ENCODE data around the gene KDM7A. TPM values are rescaled to one million over a fixed set of nuclear protein-coding genes. Genes with fewer than 3 reads are reported as not detected.

Gene KDM7A
- total and polyA plus RNA-seq, 12 donors = 2.7 to 16.4 (median 11.8) TPM

- H3K4me1 ChIP-seq = peaks cover 0 to 8% (median 4%) of the 10 kb centered on the region in 9 donors
- intact Hi-C loops (cut with DNase I) = no loop called here
- peaks cover 0 to 11% (median 0%) of the 10 kb centered on the region in 11 donors for H3K9me3 ChIP-seq
- no peaks in the 10 kb centered on the region for H3K27me3 ChIP-seq
- TF ChIP-seq, protein P1, sequence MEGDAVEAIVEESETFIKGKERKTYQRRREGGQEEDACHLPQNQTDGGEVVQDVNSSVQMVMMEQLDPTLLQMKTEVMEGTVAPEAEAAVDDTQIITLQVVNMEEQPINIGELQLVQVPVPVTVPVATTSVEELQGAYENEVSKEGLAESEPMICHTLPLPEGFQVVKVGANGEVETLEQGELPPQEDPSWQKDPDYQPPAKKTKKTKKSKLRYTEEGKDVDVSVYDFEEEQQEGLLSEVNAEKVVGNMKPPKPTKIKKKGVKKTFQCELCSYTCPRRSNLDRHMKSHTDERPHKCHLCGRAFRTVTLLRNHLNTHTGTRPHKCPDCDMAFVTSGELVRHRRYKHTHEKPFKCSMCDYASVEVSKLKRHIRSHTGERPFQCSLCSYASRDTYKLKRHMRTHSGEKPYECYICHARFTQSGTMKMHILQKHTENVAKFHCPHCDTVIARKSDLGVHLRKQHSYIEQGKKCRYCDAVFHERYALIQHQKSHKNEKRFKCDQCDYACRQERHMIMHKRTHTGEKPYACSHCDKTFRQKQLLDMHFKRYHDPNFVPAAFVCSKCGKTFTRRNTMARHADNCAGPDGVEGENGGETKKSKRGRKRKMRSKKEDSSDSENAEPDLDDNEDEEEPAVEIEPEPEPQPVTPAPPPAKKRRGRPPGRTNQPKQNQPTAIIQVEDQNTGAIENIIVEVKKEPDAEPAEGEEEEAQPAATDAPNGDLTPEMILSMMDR (IDR thresholded peaks at IDR 0.05) = no peak
- WGBS, 2 donors = 88 to 90% methylated on average over 9 of the region's 9 CpGs
- ATAC-seq = no peak
- no peak overlapping the region for H3K4me3 ChIP-seq
- DNase-seq = no peak
- H3K27ac ChIP-seq = peak overlapping the region in 1 of 10 donors; percentile 36
- H3K36me3 ChIP-seq = no peaks in the 10 kb centered on the region
These were observed 20.6 kb upstream of the KDM7A start for GRCh38 chr7:140197218-140197890.

DNA sequence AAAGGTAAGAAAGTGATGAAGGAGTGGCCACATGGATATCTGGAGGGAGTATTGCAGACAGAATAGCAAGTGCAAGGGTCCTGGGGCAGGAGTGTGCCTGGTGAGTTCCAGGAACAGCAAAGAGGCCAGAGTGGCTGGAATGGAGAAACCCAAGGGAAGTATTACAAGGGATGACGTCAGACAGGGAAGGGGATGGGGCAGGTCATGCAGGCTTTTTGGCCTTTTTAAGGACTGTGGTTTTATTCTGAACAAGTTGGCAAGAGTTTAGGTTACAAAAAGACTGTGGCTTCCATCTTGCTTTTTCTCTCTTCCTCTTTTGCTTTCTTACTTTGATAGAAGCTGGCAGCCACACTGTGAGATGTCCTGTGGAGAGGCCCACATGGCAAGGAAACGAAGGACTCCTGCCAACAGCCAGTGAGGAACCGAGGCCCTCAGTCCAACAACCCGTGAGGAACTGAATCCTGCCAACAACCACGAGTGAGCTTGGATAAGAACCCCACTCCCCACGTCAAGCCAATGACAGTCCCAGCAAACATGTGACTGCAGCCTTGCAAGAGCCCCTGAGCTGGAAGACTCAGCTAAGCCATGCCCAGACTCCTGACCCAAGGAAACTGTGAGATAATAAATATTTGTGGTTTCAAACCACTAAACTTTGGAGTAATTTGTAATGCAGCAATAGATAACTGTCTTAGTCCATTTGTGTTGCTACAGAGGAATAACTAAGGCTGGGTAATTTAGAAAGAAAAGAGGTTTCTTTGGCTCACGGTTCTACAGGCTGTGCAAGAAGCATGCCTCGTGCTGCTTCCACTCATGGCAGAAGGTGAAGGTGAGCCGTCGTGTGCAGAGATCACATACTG lies 19.8 kb upstream of the KDM7A start:
- TF ChIP-seq, protein P1 (IDR thresholded peaks at IDR 0.05) = no peak
- WGBS, 2 donors = 58 to 59% methylated on average over 10 of the region's 10 CpGs
- peaks cover 0 to 11% (median 0%) of the 10 kb centered on the region in 11 donors for H3K9me3 ChIP-seq
- H3K27me3 ChIP-seq = no peaks in the 10 kb centered on the region
- DNase-seq (no peak), ATAC-seq (peak in 3 of 8 donors; percentile 28 to 53 (median 33))
- no peak overlapping the region for H3K4me3 ChIP-seq
- intact Hi-C loops (cut with DNase I) = no loop called here
- H3K4me1 ChIP-seq = peaks cover 0 to 15% (median 7%) of the 10 kb centered on the region in 9 donors
- H3K27ac ChIP-seq = peak overlapping the region in 1 of 10 donors; percentile 36
- no peaks in the 10 kb centered on the region for H3K36me3 ChIP-seq

DNA sequence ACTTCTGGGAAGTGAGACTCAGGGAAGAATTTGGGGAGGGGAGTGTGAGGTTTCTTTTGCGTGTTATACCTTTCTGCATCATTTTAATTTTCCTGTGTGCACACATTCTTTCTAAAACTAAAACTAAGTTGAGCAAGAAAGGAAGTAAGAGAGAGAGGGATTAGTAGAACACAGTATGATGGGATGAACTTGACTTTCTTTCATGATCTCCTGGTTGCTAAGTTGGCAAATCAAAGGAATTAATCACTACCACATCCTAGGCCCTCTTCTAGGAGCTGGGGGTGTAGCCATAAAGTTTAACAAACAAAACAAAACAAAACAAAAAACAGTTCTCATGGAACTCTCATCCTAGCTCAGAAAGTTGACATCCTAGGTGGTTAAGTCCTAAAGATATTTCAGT lies 19.1 kb upstream of the KDM7A start:
- Histone ChIP-seq H3K27ac (peak overlapping the region in 1 of 10 donors; percentile 36), H3K4me1 (peaks cover 0 to 17% (median 7%) of the 10 kb centered on the region in 9 donors), H3K9me3 (peaks cover 0 to 11% (median 0%) of the 10 kb centered on the region in 11 donors), H3K36me3 (no peaks in the 10 kb centered on the region), H3K4me3 (no peak overlapping the region), H3K27me3 (no peaks in the 10 kb centered on the region)
- no peak for DNase-seq
- TF ChIP-seq, protein P1 (IDR thresholded peaks at IDR 0.05) = no peak
- no peak for ATAC-seq
- 93 to 97% methylated on average over 1 of the region's 1 CpG for WGBS, 2 donors
- intact Hi-C loops (cut with DNase I) = no loop called here

DNA sequence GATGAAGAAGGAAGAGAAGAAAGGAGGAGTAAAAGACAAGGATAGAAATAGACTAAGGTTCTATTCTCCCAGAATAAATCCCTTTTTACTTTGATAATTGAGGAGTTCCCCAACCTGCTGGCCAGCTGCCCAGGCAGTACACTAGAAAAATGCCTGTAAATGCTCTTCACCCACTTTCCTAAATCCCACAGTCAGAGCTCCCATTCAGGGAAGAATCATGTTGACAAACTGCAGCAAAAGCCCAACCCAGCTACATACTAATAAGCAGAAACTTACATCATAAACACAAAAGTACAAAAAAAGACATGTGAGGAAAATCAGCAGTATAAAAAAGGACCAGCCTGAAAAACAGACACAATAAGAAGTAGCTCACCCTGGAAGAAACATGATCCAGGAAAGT lies 15.8 kb upstream of the KDM7A start:
- intact Hi-C loops (cut with DNase I) = loop anchor here in 2 of 10 donors (5.0 kb wide), 1 partner anchor 40 kb away; no protein-coding TSS in a partner anchor
- TF ChIP-seq, protein P1 (IDR thresholded peaks at IDR 0.05) = no peak

More for the DNA sequence above, 15.8 kb upstream of the KDM7A start:
- Histone ChIP-seq H3K4me3 (no peak overlapping the region), H3K27ac (peak overlapping the region in 2 of 10 donors; percentile 17 to 26), H3K36me3 (no peaks in the 10 kb centered on the region), H3K27me3 (no peaks in the 10 kb centered on the region), H3K9me3 (peaks cover 0 to 11% (median 0%) of the 10 kb centered on the region in 11 donors), H3K4me1 (peaks cover 0 to 36% (median 10%) of the 10 kb centered on the region in 9 donors)
- DNase-seq (no peak), ATAC-seq (no peak)

All from heart right ventricle (tissue), 16 donors.